H9 (cell line): ENCODE measurements around the gene GRWD1. TPM values are rescaled to one million over a fixed set of nuclear protein-coding genes. Genes with fewer than 3 reads are reported as not detected.

ENCODE experiments used
- DNase-seq: peaks from one replicate; pipeline ENCODE4 v3.0.0-alpha.2; 2017
- H2AFZ ChIP-seq: one replicate; pipeline ENCODE4 v1.6.1; 2013; ENCODE audit warnings: mild to moderate bottlenecking, low read length, control low read depth, moderate library complexity
- H2AK5ac ChIP-seq: 2 replicates; pipeline ENCODE4 v1.6.1; 2013; ENCODE audit warnings: low read length, control low read depth, mixed read lengths; ENCODE audit not compliant: insufficient read length
- H2BK120ac ChIP-seq: one replicate; pipeline ENCODE4 v1.6.1; 2013; ENCODE audit warnings: low read depth, mild to moderate bottlenecking, low read length, control low read depth, inconsistent platforms; ENCODE audit not compliant: poor library complexity, severe bottlenecking
- H2BK12ac ChIP-seq: 2 replicates; pipeline ENCODE4 v1.6.1; 2013; ENCODE audit warnings: low read length, control low read depth, mixed read lengths, low read depth; ENCODE audit not compliant: insufficient read length
- H2BK15ac ChIP-seq: 2 replicates; pipeline ENCODE4 v1.6.1; 2013; ENCODE audit warnings: low read depth, low read length, control low read depth
- H2BK20ac ChIP-seq: one replicate; pipeline ENCODE4 v1.6.1; 2013; ENCODE audit warnings: low read depth, mild to moderate bottlenecking, low read length, control low read depth, inconsistent platforms; ENCODE audit not compliant: poor library complexity, severe bottlenecking
- H2BK5ac ChIP-seq: 2 replicates; pipeline ENCODE4 v1.6.1; 2013; ENCODE audit warnings: low read length, control low read depth, mixed read lengths; ENCODE audit not compliant: insufficient read length
- H3K14ac ChIP-seq: 2 replicates; pipeline ENCODE4 v1.6.1; 2013; ENCODE audit warnings: low read length, control low read depth; ENCODE audit not compliant: insufficient read depth
- H3K18ac ChIP-seq: 2 replicates; pipeline ENCODE4 v1.6.1; 2013; ENCODE audit warnings: low read depth, mild to moderate bottlenecking, mixed read lengths, low read length, control low read depth; ENCODE audit not compliant: insufficient read length
- H3K23ac ChIP-seq: 2 replicates; pipeline ENCODE4 v1.6.1; 2013; ENCODE audit warnings: low read length, control low read depth, mixed read lengths, low read depth; ENCODE audit not compliant: insufficient read length
- H3K23me2 ChIP-seq: 2 replicates; pipeline ENCODE4 v1.6.1; 2013; ENCODE audit warnings: low read depth, mild to moderate bottlenecking, mixed read lengths, low read length, control low read depth; ENCODE audit not compliant: insufficient read length, poor library complexity, severe bottlenecking
- H3K27ac ChIP-seq: 2 replicates; pipeline ENCODE4 v1.5.1; 2013; ENCODE audit warnings: low read length, control low read depth, mixed read lengths, low read depth; ENCODE audit not compliant: insufficient read length
- H3K27me3 ChIP-seq: 2 replicates; pipeline ENCODE4 v1.6.1; 2013; ENCODE audit warnings: low read length, control low read depth, inconsistent platforms; ENCODE audit not compliant: insufficient read depth
- H3K4ac ChIP-seq: 2 replicates; pipeline ENCODE4 v1.6.1; 2013; ENCODE audit warnings: low read depth, mild to moderate bottlenecking, control low read depth, inconsistent platforms, low read length, moderate library complexity
- H3K4me1 ChIP-seq: 2 replicates; pipeline ENCODE4 v1.6.1; 2013; ENCODE audit warnings: low read length, control low read depth, inconsistent platforms; ENCODE audit not compliant: insufficient read depth
- H3K4me2 ChIP-seq: 2 replicates; pipeline ENCODE4 v1.6.1; 2013; ENCODE audit warnings: low read length, control low read depth, mixed read lengths; ENCODE audit not compliant: insufficient read length, insufficient read depth
- H3K56ac ChIP-seq: 2 replicates; pipeline ENCODE4 v1.6.1; 2013; ENCODE audit warnings: low read depth, mild to moderate bottlenecking, mixed read lengths, low read length, control low read depth; ENCODE audit not compliant: insufficient read length
- H3K79me1 ChIP-seq: 2 replicates; pipeline ENCODE4 v1.6.1; 2013; ENCODE audit warnings: low read depth, mild to moderate bottlenecking, moderate library complexity, low read length, control low read depth, inconsistent platforms; ENCODE audit not compliant: insufficient read depth, poor library complexity, severe bottlenecking
- H3K79me2 ChIP-seq: 2 replicates; pipeline ENCODE4 v1.6.1; 2013; ENCODE audit warnings: low read length, control low read depth, inconsistent platforms; ENCODE audit not compliant: insufficient read depth
- H3K9ac ChIP-seq: 2 replicates; pipeline ENCODE4 v1.6.1; 2013; ENCODE audit warnings: low read length, control low read depth, mixed read lengths; ENCODE audit not compliant: insufficient read length; ENCODE audit errors: extremely low read depth
- H3K9me3 ChIP-seq: one replicate; pipeline ENCODE4 v1.6.1; 2013; ENCODE audit warnings: low read depth, low read length, inconsistent platforms; ENCODE audit not compliant: control insufficient read depth
- H3T11ph ChIP-seq: one replicate; pipeline ENCODE4 v1.6.1; 2013; ENCODE audit warnings: mild to moderate bottlenecking, low read length, control low read depth, inconsistent platforms
- H4K20me1 ChIP-seq: one replicate; pipeline ENCODE4 v1.6.1; 2013; ENCODE audit not compliant: control insufficient read depth, insufficient read length, insufficient read depth
- H4K5ac ChIP-seq: 2 replicates; pipeline ENCODE4 v1.6.1; 2013; ENCODE audit warnings: low read depth, mild to moderate bottlenecking, mixed read lengths, low read length, control low read depth; ENCODE audit not compliant: insufficient read length
- H4K8ac ChIP-seq: replicated peaks from 2 replicates; pipeline ENCODE4 v1.6.1; 2013; ENCODE audit warnings: low read length, control low read depth, mixed read lengths, low read depth; ENCODE audit not compliant: insufficient read length
- H4K91ac ChIP-seq: 2 replicates; pipeline ENCODE4 v1.6.1; 2013; ENCODE audit warnings: low read depth, mild to moderate bottlenecking, moderate library complexity, mixed read lengths, low read length, control low read depth; ENCODE audit not compliant: insufficient read length
- H3K27ac Mint-ChIP-seq, 3 experiments: 2 replicates in 2 of 3; 3 replicates in 1 of 3; pipeline ENCODE4 v1.8.0; 2020 to 2021; ENCODE audit warnings: mixed read lengths in 3 of 3, mild to moderate bottlenecking in 1 of 3, moderate library complexity in 1 of 3
- H3K27me3 Mint-ChIP-seq: 2 replicates; pipeline ENCODE4 v1.8.0; 2021; ENCODE audit warnings: low read depth, mild to moderate bottlenecking, moderate library complexity, mixed read lengths
- H3K36me3 Mint-ChIP-seq, 3 experiments: 2 replicates in 2 of 3; 3 replicates in 1 of 3; pipeline ENCODE4 v1.8.0; 2020 to 2021; ENCODE audit warnings: low read depth in 3 of 3, mixed read lengths in 3 of 3; ENCODE audit not compliant: insufficient read depth in 1 of 3
- H3K4me1 Mint-ChIP-seq, 2 experiments: 2 replicates each; pipeline ENCODE4 v1.8.0; 2020; ENCODE audit warnings: mixed read lengths in 2 of 2
- H3K4me3 Mint-ChIP-seq, 2 experiments: 2 replicates in 1 of 2; 3 replicates in 1 of 2; pipeline ENCODE4 v1.8.0; 2020 to 2021; ENCODE audit warnings: mild to moderate bottlenecking in 2 of 2, mixed read lengths in 2 of 2, moderate library complexity in 1 of 2
- H3K9me3 Mint-ChIP-seq, 2 experiments: 2 replicates in 1 of 2; 3 replicates in 1 of 2; pipeline ENCODE4 v1.8.0; 2020; ENCODE audit warnings: mild to moderate bottlenecking in 2 of 2, mixed read lengths in 2 of 2, moderate library complexity in 1 of 2
- WGBS: extraction: QIAGEN DNeasy Blood & Tissue Kit; methylation state at CpG from one replicate; pipeline ENCODE4 v1.1.7; 2013; ENCODE audit warnings: missing lambda C conversion rate, low lambda C conversion rate, mixed read lengths; ENCODE audit not compliant: insufficient read length; ENCODE audit errors: extremely low coverage; 5-methylcytosine and 5-hydroxymethylcytosine counted together
- total RNA-seq: library from RNA; stranded (reverse); gene quantifications from 2 replicates; pipeline ENCODE4 v1.2.1, GENCODE V29; 2021
- TF ChIP-seq, protein P1 (sequence below): fragments of 200-600 bp; sonication (generic); conservative IDR thresholded peaks from 3 replicates; pipeline ENCODE4 v1.8.0; 2021; ENCODE audit warnings: antibody characterized with exemption, mild to moderate bottlenecking

GRWD1 gene
- total RNA-seq, 1 experiment from 2014 or later: 92.0 TPM

DNA sequence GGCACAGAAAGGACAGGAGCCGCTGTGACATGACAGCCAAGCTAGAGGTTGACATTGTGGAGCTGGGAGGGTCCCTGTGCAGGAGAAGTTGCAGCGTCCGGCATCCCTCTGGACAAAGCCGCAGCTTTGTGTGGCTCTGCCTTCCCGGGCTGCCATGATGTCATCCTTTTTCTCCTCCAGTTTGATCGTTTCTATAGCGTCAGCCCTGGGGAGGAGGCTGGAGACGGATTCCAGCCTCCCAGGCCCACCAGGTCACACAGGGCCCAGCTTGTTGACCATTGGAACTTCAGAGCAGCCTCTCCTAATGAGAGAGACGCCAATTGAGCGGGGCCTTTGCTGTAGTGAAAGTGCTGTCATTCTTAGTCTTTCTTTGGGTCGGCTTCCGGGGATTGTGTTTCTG, 5.8 kb downstream of the GRWD1 start:
- H2BK5ac ChIP-seq: no peak overlapping the region
- H3K79me2 ChIP-seq: 0 out of 2 replicates have a peak, but pooled peaks cover under 1% of the 10 kb centered on the region
- no peak overlapping the region for H3K9ac ChIP-seq
- peaks cover 41 to 87% (median 68%) of the 10 kb centered on the region in 3 experiments for H3K36me3 Mint-ChIP-seq
- H3K27ac ChIP-seq: no peak overlapping the region
- no peaks in the 10 kb centered on the region for H3K9me3 Mint-ChIP-seq
- H4K8ac ChIP-seq: no peak overlapping the region
- H3T11ph ChIP-seq: no peak overlapping the region
- no peak overlapping the region for H3K27ac Mint-ChIP-seq
- H3K23me2 ChIP-seq: peaks cover under 1% of the 10 kb centered on the region
- H2BK12ac ChIP-seq: no peak overlapping the region
- H2BK20ac ChIP-seq: no peak overlapping the region
- DNase-seq: no peak
- H2AK5ac ChIP-seq: no peak overlapping the region
- no peaks in the 10 kb centered on the region for H3K27me3 Mint-ChIP-seq
- H3K4ac ChIP-seq: no peak overlapping the region
- TF ChIP-seq, protein P1, sequence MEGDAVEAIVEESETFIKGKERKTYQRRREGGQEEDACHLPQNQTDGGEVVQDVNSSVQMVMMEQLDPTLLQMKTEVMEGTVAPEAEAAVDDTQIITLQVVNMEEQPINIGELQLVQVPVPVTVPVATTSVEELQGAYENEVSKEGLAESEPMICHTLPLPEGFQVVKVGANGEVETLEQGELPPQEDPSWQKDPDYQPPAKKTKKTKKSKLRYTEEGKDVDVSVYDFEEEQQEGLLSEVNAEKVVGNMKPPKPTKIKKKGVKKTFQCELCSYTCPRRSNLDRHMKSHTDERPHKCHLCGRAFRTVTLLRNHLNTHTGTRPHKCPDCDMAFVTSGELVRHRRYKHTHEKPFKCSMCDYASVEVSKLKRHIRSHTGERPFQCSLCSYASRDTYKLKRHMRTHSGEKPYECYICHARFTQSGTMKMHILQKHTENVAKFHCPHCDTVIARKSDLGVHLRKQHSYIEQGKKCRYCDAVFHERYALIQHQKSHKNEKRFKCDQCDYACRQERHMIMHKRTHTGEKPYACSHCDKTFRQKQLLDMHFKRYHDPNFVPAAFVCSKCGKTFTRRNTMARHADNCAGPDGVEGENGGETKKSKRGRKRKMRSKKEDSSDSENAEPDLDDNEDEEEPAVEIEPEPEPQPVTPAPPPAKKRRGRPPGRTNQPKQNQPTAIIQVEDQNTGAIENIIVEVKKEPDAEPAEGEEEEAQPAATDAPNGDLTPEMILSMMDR: no peak
- no peak overlapping the region for H4K5ac ChIP-seq
- H3K56ac ChIP-seq: no peak overlapping the region
- WGBS: no CpG with 5 or more reads among the region's 12 CpGs
- H3K9me3 ChIP-seq: no peaks in the 10 kb centered on the region
- peaks cover 0 to under 1% of the 10 kb centered on the region in 2 experiments; a peak in 2 of 4 replicates for H3K4me1 Mint-ChIP-seq
- peaks cover under 1% of the 10 kb centered on the region; the same call in 1 of the 2 replicates for H3K4me1 ChIP-seq
- H3K23ac ChIP-seq: no peak overlapping the region
- H3K27me3 ChIP-seq: no peaks in the 10 kb centered on the region
- H3K18ac ChIP-seq: no peak overlapping the region
- no peak overlapping the region for H2AFZ ChIP-seq
- no peaks in the 10 kb centered on the region for H4K20me1 ChIP-seq
- no peaks in the 10 kb centered on the region for H3K79me1 ChIP-seq
- H2BK15ac ChIP-seq: no peak overlapping the region
- H4K91ac ChIP-seq: no peak overlapping the region
- H2BK120ac ChIP-seq: no peak overlapping the region
- no peak overlapping the region for H3K4me2 ChIP-seq
- H3K4me3 Mint-ChIP-seq: no peak overlapping the region
- no peak overlapping the region for H3K14ac ChIP-seq
